Muscle of leg (tissue), 11 donors: Measurements from ENCODE around the gene UTS2B. TPM values are rescaled to one million over a fixed set of nuclear protein-coding genes. Genes with fewer than 3 reads are reported as not detected.

Experiments
- DNase-seq: peaks from one replicate; pipeline ENCODE4 v3.0.0; 2013
- H3K27ac ChIP-seq: one replicate; pipeline ENCODE4 v1.5.1; 2013; ENCODE audit warnings: mild to moderate bottlenecking, low read length, control low read depth
- H3K27me3 ChIP-seq: one replicate; pipeline ENCODE4 v1.6.1; 2013; ENCODE audit warnings: low read length; ENCODE audit not compliant: control insufficient read depth, insufficient read depth
- H3K36me3 ChIP-seq: one replicate; pipeline ENCODE4 v1.6.1; 2013; ENCODE audit warnings: low read length; ENCODE audit not compliant: control insufficient read depth, insufficient read depth
- H3K4me1 ChIP-seq: one replicate; pipeline ENCODE4 v1.6.1; 2013; ENCODE audit warnings: low read length; ENCODE audit not compliant: control insufficient read depth, insufficient read depth
- H3K4me3 ChIP-seq: one replicate; pipeline ENCODE4 v1.5.1; 2013; ENCODE audit warnings: low read length, control low read depth
- H3K9me3 ChIP-seq: replicated peaks from 2 replicates; pipeline ENCODE4 v1.6.1; 2013; ENCODE audit warnings: low read depth, low read length; ENCODE audit not compliant: control insufficient read depth
- WGBS: methylation state at CpG from one replicate; pipeline ENCODE4 v1.1.5; 2013; ENCODE audit warnings: missing lambda C conversion rate; ENCODE audit not compliant: insufficient coverage; 5-methylcytosine and 5-hydroxymethylcytosine counted together
- polyA plus RNA-seq, 8 donors: library from polyadenylated mRNA; unstranded; fragments of 120-200 nt; gene quantifications; one replicate each; pipeline versions ENCODE4 v1.2.1 to v1.2.3, GENCODE V29; 2013; ENCODE audit warnings: inconsistent platforms in 1 of 8, low replicate concordance in 1 of 8; ENCODE audit not compliant: insufficient read length in 8 of 8, insufficient read depth in 1 of 8
- total RNA-seq: library from RNA; stranded (reverse); fragments of 120-200 nt; gene quantifications from one replicate; pipeline ENCODE4 v1.2.4, GENCODE V29; 2013

The UTS2B gene
- total and polyA plus RNA-seq, 9 donors, result 0.09 to 0.65 (median 0.18) TPM; not detected in 4

- no peaks in the 10 kb centered on the region for H3K27me3 ChIP-seq
- no peak overlapping the region for H3K4me3 ChIP-seq
- no peak overlapping the region for H3K27ac ChIP-seq
- H3K9me3 ChIP-seq, result no peaks in the 10 kb centered on the region
- H3K36me3 ChIP-seq, result peaks cover 29% of the 10 kb centered on the region
- no peaks in the 10 kb centered on the region for H3K4me1 ChIP-seq
- DNase-seq, result no peak
- no CpG with 5 or more reads among the region's 2 CpGs for WGBS
Measured at GRCh38 chr3:191366675-191367074, 36.3 kb upstream of the UTS2B start.

GRCh38 chr3:191363221-191363620 is 32.9 kb upstream of the UTS2B start:
- peaks cover 25% of the 10 kb centered on the region for H3K36me3 ChIP-seq
- no peak overlapping the region for H3K4me3 ChIP-seq
- no CpG with 5 or more reads among the region's 4 CpGs for WGBS
- H3K4me1 ChIP-seq, result no peaks in the 10 kb centered on the region
- no peaks in the 10 kb centered on the region for H3K27me3 ChIP-seq
- H3K27ac ChIP-seq, result no peak overlapping the region
- no peaks in the 10 kb centered on the region for H3K9me3 ChIP-seq
- no peak for DNase-seq

GRCh38 chr3:191362524-191363090 is 32.3 kb upstream of the UTS2B start:
- no CpG with 5 or more reads among the region's 2 CpGs for WGBS
- no peaks in the 10 kb centered on the region for H3K9me3 ChIP-seq
- H3K27ac ChIP-seq, result no peak overlapping the region
- DNase-seq, result no peak
- H3K36me3 ChIP-seq, result peaks cover 28% of the 10 kb centered on the region
- no peak overlapping the region for H3K4me3 ChIP-seq
- H3K4me1 ChIP-seq, result no peaks in the 10 kb centered on the region
- no peaks in the 10 kb centered on the region for H3K27me3 ChIP-seq

GRCh38 chr3:191362037-191362436 is 31.7 kb upstream of the UTS2B start:
- Histone ChIP-seq H3K9me3 (no peaks in the 10 kb centered on the region), H3K4me3 (no peak overlapping the region), H3K27me3 (no peaks in the 10 kb centered on the region), H3K36me3 (peaks cover 31% of the 10 kb centered on the region), H3K4me1 (no peaks in the 10 kb centered on the region), H3K27ac (no peak overlapping the region)
- no peak for DNase-seq
- 85% methylated on average over 1 of the region's 4 CpGs for WGBS

GRCh38 chr3:191361456-191361855 is 31.1 kb upstream of the UTS2B start:
- Histone ChIP-seq H3K36me3 (peaks cover 32% of the 10 kb centered on the region), H3K4me3 (no peak overlapping the region), H3K4me1 (peaks cover 2% of the 10 kb centered on the region), H3K27ac (no peak overlapping the region), H3K9me3 (no peaks in the 10 kb centered on the region), H3K27me3 (no peaks in the 10 kb centered on the region)
- DNase-seq, result no peak
- WGBS, result 100% methylated on average over 1 of the region's 1 CpG

GRCh38 chr3:191360620-191361019 is 30.3 kb upstream of the UTS2B start:
- Histone ChIP-seq H3K36me3 (peaks cover 29% of the 10 kb centered on the region), H3K27me3 (no peaks in the 10 kb centered on the region), H3K4me3 (no peak overlapping the region), H3K4me1 (peaks cover 2% of the 10 kb centered on the region), H3K9me3 (no peaks in the 10 kb centered on the region), H3K27ac (no peak overlapping the region)
- DNase-seq, result no peak
- WGBS, result 75% methylated on average over 1 of the region's 3 CpGs

GRCh38 chr3:191358929-191359328 is 28.6 kb upstream of the UTS2B start:
- WGBS, result 88% methylated on average over 2 of the region's 2 CpGs
- no peak for DNase-seq
- Histone ChIP-seq H3K36me3 (peaks cover 27% of the 10 kb centered on the region), H3K27ac (no peak overlapping the region), H3K4me1 (peaks cover 2% of the 10 kb centered on the region), H3K27me3 (no peaks in the 10 kb centered on the region), H3K4me3 (no peak overlapping the region), H3K9me3 (no peaks in the 10 kb centered on the region)

- Histone ChIP-seq H3K27me3 (no peaks in the 10 kb centered on the region), H3K4me1 (peaks cover 5% of the 10 kb centered on the region), H3K27ac (no peak overlapping the region), H3K36me3 (peaks cover 23% of the 10 kb centered on the region), H3K9me3 (no peaks in the 10 kb centered on the region), H3K4me3 (no peak overlapping the region)
- no peak for DNase-seq
- 77% methylated on average over 2 of the region's 6 CpGs for WGBS
Measured at GRCh38 chr3:191357909-191358308, 27.6 kb upstream of the UTS2B start.

- Histone ChIP-seq H3K4me3 (no peak overlapping the region), H3K27ac (no peak overlapping the region), H3K36me3 (peaks cover 19% of the 10 kb centered on the region), H3K4me1 (peaks cover 5% of the 10 kb centered on the region), H3K27me3 (no peaks in the 10 kb centered on the region), H3K9me3 (no peaks in the 10 kb centered on the region)
- WGBS, result no CpG with 5 or more reads among the region's 5 CpGs
- peak; percentile 65 for DNase-seq
Measured at GRCh38 chr3:191356631-191357439, 26.5 kb upstream of the UTS2B start.

- Histone ChIP-seq H3K27me3 (no peaks in the 10 kb centered on the region), H3K4me1 (peaks cover 5% of the 10 kb centered on the region), H3K27ac (no peak overlapping the region), H3K9me3 (no peaks in the 10 kb centered on the region), H3K4me3 (no peak overlapping the region), H3K36me3 (peaks cover 11% of the 10 kb centered on the region)
- WGBS, result no CpG with 5 or more reads among the region's 4 CpGs
- no peak for DNase-seq
Measured at GRCh38 chr3:191355406-191355805, 25.1 kb upstream of the UTS2B start.
